Left ventricle myocardium superior (tissue), 1 donor: ENCODE measurements around the gene ZNF555. TPM values are rescaled to one million over a fixed set of nuclear protein-coding genes. Genes with fewer than 3 reads are reported as not detected.
A peak's percentile ranks its signal among the peaks of the same experiment; 100 is the strongest.
"Not testable (repeated sequence)": the region's sequence is repeated elsewhere in the genome, so short reads cannot be mapped to it uniquely, and the experiment has no call there.

Source experiments
- ATAC-seq: fragments of 200-7000 bp; cut with Tn5 transposase; one replicate; pipeline ENCODE4 v1.9.1; 2020; ENCODE audit warnings: mild to moderate bottlenecking, moderate library complexity
- DNase-seq: peaks from one replicate; pipeline ENCODE4 v3.0.0-alpha.2; 2020
- intact Hi-C: fragments of 100-400 bp; cut with micrococcal nuclease; formaldehyde crosslinking; loops from one replicate; pipeline ENCODE4 v1.11.0; 2022
- long read RNA-seq: library from polyadenylated mRNA; unstranded; transcript quantifications from one replicate; pipeline ENCODE4 v2.0.0, GENCODE V29; 2021
- total RNA-seq: library from RNA; stranded (reverse); fragmentation: NEBNext Ultra II Directional; extraction: Animal tissue kit (Norgen Biotek cat#: 25700); gene quantifications from one replicate; pipeline ENCODE4 v1.2.1, GENCODE V29; 2021
- donor health status: DM: no; HTN: yes; CAD: no; lungs with severe emphysema.

ZNF555 gene
- total RNA-seq = 9.6 TPM
- long read RNA-seq, full-length matches to known transcripts = 21 of 24 reads
- long read RNA-seq, partial matches to known transcripts = 1 of 24 reads
- long read RNA-seq, other reads (novel, unspliced or antisense) = 2 of 24 reads

DNA sequence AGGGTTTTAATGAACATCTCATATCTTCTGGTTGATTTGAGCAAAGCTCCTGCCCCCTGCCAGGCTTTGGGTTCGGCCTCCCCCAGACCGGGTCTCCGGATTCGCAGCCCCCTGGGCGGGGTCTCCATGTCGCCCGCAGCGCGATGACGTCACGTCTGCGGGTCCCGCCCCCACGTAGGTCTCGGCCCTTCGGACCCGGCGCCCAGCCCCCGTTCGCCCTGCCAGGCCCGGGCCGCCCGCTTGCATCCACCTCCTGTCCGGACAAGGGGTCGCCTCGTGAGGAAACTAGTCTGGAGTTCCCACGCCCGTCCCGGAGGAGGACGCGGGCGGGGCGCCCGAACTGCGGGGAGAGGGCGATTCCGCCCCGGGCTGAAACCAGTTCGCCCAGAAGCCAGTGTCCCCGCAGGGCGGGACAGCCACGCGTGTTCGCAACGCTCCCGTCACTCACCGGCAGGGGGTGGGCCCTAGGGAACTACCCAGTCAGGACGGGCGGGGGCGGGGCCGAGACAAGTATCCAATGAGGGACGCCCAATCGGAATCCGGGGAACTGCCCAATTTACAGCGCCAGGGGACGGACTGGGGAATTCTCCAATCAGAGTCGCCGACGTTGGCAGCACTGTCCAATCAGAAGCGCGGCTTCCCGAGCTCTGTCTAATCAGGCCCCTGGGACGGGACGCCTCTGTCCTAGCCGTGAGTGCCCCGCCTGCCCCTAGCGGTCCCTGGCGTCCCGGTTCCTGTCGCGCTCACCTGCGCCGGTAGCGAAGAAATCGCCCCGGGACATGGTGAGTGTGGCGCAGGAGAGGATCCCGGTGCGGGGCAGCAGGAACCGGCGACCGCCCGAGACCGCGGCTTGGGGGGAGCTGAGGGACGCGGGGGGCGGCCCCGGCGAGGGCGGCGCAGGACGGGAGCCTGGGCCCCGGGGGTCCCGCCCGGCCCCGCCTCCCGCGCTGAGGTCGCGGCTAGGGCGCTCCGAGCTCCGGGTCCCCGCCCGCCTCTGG, at the start of gene ZNF555:
Gene ZNF555, plus strand, starts transcription at position 682 of the 998 bp plus-strand sequence. Its CDS starts 98 bp downstream, at position 780.
- DNase-seq = peak; percentile 100
- intact Hi-C loops = no loop called here
- peak; percentile 98 for ATAC-seq

DNA sequence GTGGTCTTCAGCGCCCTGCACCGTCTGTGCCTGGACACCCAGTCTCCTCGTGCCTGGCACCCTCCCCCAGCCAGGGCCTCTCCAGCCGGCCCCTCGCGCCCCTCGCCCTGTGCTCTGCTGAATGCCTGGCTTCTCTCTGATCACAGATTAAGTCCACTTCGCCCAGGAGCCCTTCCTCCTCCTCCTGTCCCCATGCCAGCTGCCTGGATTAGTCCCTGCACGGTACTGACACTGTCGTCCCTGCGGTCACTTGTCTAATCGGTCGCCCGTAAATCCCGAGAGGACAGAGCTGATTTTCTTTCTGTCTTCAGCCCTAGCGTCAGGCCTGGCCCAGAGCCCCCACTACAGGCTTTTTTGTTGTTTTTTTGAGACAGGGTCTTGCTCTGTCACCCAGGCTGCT, 49.4 kb upstream of the ZNF555 start:
- peak; percentile 44 for ATAC-seq
- intact Hi-C loops = no loop called here

DNA sequence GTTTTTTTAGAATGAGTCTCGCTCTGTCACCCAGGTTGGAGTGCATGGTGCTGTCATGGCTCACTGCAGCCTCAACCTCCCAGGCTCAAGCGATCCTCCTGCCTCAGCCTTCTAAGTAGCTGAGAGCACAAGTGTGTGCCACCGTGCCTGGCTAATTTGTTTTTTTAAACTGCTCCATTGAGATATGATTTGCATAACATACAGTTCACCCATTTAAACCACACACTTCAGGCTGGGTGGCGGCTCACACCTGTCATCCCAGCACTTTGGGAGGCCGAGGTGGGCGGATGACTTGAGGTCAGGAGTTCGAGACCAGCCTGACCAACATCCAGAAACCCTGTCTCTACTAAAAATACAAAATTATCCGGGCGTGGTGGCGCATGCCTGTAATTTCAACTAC, 48.6 kb upstream of the ZNF555 start:
- ATAC-seq, DNase-seq, intact Hi-C loops: not testable (repeated sequence)

More for the DNA sequence above, 49.4 kb upstream of the ZNF555 start:
- DNase-seq = peak; percentile 55

DNA sequence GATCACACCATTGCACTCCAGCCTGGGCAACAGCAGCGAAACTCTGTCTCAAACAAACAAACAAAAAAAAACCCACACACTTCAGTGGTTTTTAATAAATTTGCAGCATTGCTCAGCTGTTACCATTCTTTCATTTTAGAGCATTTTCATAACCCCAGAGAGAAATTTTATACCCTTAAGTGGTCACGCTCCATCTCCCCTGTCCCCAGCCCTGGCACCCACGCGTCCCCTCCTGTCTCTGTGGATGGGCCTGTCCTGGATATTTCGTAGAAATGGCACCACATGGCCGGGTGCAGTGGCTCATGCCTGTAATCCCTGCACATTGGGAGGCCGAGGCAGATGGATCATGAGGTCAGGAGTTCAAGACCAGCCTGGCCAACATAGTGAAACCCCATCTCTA, 48.1 kb upstream of the ZNF555 start:
- no peak for ATAC-seq
- no peak for DNase-seq
- intact Hi-C loops = no loop called here

DNA sequence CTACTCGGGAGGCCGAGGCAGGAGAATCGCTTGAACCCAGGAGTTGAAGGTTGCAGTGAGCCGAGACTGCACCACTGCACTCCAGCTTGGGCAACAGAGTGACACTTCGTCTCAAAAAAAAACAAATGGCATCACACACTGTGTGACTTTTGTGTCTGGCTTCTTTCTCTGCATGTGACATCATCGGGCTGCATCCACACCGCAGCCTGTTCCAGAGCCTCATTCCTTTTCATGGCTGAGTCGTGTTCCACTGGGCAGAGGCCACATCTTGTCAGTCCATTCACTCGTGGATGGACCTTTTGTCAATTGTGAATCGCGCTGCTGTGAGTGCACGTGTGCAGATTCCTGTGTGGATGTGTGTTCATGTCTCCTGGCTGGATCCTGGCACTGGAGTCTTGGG, 47.7 kb upstream of the ZNF555 start:
- DNase-seq (no peak), ATAC-seq (no peak)
- intact Hi-C loops = no loop called here

DNA sequence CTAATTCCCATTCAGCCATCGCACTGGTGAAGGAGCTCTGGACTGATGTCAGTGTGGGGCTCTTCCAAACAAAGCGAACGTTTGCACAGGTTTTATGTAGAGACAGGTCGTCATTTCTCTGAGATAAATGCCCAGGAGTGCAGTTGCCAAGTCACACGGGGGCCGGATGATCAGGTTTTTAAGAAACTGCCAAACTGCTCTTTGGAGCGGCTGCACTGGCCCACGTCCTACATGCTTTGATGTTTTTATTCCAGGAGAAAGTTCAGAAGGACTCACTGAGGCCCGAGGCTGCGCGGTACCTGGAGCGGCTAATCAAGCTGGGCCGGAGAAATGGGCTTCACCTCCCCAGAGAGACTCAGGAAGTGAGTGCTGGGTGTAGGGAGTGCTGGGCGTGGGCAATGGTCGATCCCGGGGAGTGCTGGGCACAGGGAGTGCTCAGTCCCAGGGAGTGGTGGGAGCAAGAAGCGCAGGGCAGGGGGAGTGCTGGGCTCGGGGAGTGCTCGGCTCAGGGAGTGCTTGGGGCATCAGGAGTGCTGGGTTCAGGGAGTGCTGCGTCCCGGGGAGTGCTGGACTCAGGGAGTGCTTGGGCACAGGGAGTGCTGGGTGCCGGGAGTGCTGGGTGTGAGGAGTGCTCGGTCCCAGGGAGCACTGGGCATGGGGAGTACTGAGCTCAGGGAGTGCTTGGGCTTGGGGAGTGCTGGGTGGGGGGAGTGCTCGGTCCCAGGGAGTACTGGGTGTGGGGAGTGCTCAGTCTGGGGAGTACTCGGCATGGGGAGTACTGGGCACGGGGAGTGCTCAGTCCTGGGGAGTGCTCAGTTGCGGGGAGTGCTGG, 45.2 kb upstream of the ZNF555 start:
- ATAC-seq (no peak), DNase-seq (no peak)
- intact Hi-C loops = no loop called here

DNA sequence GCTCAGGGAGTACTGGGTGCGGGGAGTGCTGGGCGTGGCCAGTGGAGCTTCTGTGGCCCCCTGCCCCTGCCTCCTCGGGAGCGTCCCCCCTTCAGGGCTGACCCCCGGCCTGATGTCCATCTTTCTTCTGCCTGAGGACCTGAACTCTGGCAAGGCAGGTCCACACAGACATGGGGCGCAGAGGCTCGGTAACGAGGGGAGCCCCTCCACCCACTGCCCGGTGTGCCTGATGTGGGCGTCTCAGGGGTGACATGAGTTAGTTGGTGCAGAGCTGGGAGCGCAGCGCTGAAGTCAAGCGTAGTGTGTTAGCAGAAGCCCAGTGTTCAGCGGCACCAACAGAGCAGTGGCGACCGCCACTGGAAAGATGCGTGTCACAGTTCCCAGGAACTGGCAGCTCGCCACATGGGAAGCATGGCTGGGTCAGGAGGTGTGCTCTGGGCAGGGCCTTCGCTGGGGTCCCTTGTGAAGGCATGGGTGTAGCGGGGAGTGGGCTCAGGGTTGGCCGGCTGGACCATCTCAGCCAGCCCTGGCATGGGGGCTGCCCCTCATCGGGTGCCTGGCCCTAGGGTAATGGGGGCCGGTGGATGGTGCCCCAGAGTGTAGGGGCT, 44.5 kb upstream of the ZNF555 start:
- ATAC-seq (peak; percentile 46), DNase-seq (peak; percentile 76)
- intact Hi-C loops = no loop called here

DNA sequence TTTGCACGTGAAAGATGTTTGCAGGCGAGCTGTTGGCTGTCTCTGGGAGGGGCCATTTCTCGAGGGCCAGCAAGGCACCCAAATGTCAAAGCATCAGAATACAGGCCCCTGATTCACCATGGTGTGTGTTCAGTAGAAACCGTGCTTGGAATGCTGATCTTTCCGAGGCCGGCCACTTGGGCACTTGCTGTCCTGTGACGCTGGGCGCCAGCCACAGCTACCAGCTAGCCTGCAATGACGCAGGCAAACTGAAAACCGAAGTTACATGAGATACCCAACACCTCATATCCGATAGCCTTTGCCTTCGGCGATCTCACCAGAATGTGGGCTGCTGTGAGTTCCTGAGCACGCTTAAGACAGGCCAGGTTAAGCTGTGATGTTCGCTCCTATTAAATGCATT, 44.0 kb upstream of the ZNF555 start:
- peak; percentile 74 for DNase-seq
- ATAC-seq = peak; percentile 63
- intact Hi-C loops = no loop called here

DNA sequence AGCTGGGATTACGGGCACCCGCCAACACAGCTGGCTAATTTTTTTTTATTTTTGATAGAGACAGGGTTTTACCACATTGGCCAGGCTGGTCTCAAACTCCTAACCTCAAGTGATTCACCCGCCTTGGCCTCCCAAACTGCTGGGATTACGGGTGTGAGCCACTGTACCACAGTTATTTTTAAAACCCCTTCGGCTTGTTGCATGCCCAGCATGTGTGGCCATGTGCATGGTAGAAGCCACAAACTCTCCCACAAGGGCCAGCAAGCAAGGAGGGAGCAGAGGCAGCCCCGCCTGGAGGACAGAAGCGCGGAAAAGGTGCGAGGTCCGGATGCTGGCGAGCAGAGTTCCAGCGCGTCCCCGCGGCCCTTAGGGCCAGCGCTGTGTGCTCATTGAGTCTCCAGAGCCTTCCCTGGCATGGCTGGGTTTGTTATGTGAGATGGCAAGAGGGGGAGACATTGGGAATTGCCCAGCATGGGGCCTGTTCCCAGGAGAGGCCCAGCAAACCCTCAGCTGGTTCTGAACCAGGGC, 43.1 kb upstream of the ZNF555 start:
- no peak for DNase-seq
- intact Hi-C loops = no loop called here

DNA sequence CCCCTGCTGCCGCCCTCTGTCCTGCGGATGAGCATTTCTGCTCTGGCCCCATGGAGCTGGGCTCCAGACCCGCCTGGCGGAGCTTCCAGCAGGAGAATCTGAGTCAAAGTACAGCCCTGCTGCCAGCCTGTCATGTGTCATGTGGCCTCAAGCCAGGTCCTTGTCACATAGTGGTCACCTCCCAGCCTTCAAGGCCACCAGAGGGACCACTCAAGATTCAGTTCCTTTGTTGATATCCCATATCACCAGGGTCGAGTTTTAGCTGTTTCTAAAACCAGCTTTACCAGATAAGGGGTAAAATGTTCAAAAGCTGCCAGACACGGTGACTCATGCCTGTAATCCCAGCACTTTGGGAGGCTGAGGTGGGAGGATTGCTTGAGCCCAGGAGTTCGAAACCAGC, 42.5 kb upstream of the ZNF555 start:
- DNase-seq = peak; percentile 82
- intact Hi-C loops = no loop called here
- ATAC-seq = peak; percentile 83

More for the DNA sequence above, 43.1 kb upstream of the ZNF555 start:
- no peak for ATAC-seq

DNA sequence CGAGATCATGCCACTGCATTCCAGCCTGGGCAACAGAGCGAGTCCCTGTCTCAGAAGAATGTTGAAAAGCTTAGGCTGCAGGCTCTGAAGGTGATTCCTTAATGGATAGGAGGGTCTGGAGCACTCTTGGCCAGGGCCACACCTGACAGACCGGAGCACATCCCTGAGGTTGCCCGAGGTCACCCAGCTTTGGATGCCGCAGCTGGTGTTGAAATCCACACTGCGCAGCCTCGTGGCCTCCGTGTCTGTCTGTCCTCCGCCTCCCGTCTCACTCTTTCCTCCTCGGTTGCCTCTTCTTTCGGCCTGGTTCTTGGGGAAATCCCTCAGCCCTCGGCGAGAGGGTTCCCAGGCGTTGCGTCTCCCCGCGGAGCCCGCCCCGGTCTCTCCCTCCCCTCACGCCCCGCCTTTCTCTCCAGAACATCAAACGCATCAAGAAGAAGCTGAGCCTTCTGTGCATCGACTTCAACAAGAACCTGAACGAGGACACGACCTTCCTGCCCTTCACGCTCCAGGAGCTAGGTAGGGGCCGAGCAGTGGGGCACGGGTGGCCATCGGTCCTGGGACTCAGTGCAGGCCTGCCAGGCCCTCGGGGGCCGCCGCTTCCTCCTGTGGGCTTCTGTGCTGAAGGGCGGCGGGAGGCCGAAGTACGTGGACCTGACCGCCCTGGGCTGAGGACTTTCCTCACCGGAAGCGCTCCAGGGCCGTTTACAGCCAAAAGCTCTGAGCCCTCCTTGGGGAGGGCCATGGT, 41.8 kb upstream of the ZNF555 start:
- ATAC-seq = no peak
- intact Hi-C loops = no loop called here
- DNase-seq = no peak

DNA sequence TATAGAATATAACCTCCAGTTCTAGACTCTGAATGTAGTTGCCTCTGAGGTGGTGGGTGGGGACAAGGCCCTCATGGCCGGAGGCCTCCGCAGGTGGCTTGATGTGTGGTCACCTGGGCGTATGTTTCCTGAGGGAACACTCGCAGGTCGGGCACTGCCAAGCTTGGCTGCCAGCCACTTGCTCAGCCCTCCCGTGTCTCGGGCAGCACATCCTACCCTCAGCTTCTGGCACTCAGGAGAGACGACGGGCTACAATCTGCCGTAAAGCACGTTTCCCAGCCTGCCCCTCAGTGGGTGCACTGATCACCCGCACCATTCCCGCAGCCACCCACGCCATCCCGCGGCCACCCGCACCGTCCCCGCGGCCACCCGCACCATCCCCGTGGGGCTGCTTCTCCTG, 40.8 kb upstream of the ZNF555 start:
- DNase-seq (peak; percentile 70), ATAC-seq (peak; percentile 17)
- intact Hi-C loops = no loop called here

DNA sequence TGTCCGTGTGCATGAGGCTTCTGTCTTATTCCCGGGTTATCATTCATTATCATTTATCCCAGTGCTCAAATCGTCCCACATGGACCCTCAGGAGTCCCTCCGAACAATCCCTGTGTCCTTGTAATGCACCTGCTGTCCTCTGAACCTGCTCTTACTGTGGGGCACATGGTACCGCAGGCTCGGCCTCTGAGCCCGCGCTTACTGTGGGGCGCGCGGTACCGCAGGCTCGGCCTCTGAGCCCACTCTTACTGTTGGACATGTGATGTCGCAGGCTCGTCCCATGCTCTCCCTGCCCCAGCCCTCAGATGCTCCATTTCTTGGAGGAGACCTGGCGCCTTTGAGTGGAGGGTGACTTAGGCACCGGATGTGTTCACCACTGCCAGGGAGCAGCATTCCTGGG, 38.4 kb upstream of the ZNF555 start:
- intact Hi-C loops = no loop called here
- no peak for DNase-seq
- ATAC-seq = no peak

DNA sequence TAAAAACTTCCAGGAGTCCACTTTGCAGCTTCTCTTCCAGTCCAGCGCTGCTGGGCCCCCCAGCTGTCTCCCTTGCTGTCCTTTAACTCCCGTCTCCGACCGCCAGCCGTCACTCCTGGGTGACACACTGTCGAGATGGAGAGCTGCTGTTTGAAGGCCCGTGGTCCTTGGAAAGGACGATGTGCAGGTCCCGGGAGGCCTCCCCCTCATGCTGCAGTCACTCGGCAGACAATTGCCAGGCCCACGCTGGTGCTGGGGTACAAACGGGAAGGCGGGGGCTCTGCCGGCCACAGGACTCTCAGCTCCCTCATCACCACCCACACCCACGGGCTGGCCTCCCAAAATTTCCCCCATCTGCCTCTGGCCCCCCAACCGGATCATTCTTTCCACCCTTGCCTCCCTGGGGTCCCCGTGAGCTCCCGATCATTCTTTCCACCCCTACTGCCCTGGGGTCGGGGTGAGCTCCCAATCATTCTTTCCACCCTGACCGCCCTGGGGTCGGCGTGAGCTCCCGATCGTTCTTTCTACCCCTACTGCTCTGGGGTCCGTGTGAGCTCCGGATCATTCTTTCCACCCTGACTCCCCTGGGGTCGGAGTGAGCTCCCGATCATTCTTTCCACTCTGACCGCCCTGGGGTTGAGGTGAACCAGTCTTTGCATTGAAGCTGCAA, 37.7 kb upstream of the ZNF555 start:
- intact Hi-C loops = no loop called here
- ATAC-seq = no peak
- no peak for DNase-seq

DNA sequence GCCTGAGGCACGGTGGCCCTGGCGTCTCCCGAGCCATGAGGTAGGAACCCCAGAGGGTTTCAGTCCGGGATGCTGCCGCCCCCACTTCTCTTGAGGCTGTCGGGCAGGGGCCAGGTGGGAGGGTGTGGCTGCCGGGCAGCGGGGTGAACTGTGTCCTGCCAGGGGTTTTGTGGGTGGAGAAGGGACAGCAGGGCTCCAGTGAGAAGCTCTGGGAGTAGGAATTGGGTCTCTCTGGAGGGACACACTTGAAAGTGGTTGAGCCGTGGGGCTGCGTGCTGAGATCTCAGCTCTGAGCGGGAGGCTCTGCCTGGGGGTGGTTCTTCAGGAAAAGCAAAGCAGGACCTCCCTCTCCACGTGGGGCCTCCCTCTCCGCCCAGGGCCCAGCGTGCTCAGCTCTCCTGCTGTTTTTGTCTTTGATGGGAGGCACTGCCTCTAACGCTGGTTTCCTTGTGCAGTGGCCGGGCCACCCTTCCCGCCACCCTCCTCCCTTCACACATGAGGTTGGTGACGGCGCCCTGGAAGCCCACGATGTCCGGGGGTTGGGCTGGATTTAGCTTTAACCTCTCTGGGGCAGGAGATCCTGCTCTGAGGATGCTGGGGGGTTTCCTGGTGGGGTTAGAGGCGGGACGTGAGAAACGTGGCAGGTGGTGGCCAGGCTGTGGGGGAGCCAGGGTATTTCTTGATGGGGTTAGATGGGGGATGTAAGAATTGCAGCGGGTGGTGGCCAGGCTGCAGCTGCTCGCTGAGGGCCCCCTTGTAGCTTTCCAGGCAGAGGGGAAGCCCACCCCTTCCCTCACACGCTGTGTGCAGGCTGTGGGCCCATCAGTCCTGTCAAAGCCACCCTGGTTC, 36.9 kb upstream of the ZNF555 start:
- no peak for ATAC-seq
- intact Hi-C loops = no loop called here
- no peak for DNase-seq

DNA sequence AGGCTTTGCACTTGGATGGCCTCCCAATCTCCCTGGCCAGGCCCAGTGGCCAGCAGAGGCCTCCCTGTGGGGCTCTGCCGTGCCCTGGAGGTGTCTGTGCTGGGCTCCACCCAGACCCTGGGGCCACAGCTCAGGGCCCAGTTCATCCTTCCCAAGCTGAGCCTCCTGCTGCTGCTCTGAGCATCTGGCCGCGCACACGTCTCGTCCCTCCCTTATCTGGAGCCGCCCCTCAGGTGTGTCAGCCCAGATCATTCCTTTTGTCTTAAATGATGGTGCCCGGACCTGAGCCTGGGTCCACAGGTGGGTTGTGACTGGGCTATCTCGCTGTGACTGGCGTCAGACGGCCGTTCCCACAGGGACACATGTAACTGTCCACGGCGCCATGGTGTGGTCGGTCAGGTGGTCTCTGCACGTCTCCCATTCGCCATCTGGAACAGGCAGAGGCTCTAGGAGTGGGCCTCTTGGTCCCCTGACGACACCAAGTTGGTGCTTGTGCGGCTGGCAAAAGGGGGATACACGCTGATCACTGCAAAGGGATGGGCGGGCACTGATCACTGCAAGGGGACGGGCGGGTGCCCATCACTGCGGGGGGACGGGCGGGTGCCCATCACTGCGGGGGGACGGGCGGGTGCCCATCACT, 35.9 kb upstream of the ZNF555 start:
- ATAC-seq = no peak
- DNase-seq = no peak
- intact Hi-C loops = no loop called here
